Thyroid gland (tissue), 4 donors: Measurements from ENCODE around the gene FAM53B.

Experiments used
- POLR2A ChIP-seq, 2 donors: fragments of 450-650 bp; IDR thresholded peaks; one replicate each; pipeline ENCODE4 v1.6.1; 2017; ENCODE audit warnings: antibody characterized with exemption in 2 of 2, mild to moderate bottlenecking in 2 of 2, moderate library complexity in 1 of 2
- TF ChIP-seq, protein P1 (sequence below), 6 experiments: fragments of 200-600 bp in 3 of 6; fragments of 450-650 bp in 3 of 6; sonication (generic) in 3 of 6; IDR thresholded peaks; one replicate each; pipeline ENCODE4 v1.5.1; 2016 to 2019; ENCODE audit warnings: antibody characterized with exemption in 6 of 6, mild to moderate bottlenecking in 2 of 6, inconsistent platforms in 1 of 6, moderate library complexity in 1 of 6

DNA sequence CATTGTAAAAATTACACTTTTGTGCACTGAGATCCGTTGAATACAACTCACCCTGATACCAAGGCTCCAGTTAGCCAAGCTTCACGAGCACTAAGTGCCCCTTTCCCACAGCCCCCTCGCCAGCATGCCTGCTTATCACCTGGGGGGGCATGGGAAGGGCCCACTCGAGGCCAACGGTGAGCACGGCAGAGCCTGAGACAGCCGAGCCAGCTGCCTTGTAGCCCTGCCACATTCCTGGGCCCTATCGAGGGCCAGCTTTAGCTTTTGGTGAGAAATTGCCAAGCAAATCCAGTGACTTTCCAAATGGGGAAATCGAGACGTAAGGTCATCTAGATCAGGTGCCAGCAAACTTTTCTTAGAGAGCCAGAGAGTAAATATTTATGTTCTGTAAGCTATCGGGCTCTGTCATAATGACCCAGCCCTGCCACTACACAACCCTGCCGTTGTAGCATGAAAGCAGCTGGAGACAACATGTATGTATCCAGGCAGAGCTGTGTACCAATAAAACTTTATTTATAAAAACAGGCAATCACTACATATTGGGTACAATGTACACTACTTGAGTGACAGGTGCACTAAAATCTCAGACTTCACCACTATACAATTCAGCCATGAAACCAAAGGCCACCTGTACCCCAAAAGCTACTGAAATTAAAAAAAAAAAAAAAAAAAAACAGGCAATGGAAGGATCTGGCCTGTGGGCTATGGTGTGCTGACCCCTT is 83.6 kb downstream of the FAM53B start:
- TF ChIP-seq, protein P1, sequence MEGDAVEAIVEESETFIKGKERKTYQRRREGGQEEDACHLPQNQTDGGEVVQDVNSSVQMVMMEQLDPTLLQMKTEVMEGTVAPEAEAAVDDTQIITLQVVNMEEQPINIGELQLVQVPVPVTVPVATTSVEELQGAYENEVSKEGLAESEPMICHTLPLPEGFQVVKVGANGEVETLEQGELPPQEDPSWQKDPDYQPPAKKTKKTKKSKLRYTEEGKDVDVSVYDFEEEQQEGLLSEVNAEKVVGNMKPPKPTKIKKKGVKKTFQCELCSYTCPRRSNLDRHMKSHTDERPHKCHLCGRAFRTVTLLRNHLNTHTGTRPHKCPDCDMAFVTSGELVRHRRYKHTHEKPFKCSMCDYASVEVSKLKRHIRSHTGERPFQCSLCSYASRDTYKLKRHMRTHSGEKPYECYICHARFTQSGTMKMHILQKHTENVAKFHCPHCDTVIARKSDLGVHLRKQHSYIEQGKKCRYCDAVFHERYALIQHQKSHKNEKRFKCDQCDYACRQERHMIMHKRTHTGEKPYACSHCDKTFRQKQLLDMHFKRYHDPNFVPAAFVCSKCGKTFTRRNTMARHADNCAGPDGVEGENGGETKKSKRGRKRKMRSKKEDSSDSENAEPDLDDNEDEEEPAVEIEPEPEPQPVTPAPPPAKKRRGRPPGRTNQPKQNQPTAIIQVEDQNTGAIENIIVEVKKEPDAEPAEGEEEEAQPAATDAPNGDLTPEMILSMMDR (IDR thresholded peaks at IDR 0.05): no peak
- TF ChIP-seq POLR2A (IDR thresholded peaks at IDR 0.05): no peak
